Measurements from ENCODE around the gene FARS2. TPM values are rescaled to one million over a fixed set of nuclear protein-coding genes. Genes with fewer than 3 reads are reported as not detected.

Gene FARS2
- total RNA-seq, 4 donors from 2014 or later = 10.6 to 24.9 (median 15.2) TPM

DNA sequence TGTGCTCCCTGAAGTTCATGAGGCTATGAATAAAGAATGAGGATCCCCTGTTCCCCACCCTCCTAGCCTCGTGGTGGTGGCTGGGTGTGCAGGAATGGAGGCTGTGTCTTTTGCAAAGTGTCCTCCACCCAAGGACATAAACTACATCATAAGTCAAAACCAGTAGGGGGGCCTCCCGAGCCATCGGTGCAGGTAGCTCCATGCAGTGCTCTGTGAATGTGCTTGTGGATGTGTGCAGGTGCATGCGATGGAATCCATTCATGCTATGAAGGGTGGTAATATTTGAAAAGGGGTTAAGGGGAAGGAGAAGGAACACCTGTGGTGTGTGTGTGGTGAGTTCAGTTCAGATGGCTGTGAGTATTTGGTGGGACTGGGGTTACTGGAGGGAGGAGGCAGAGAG lies 548.1 kb downstream of the FARS2 start:
- no peaks in the 10 kb centered on the region for H3K27me3 ChIP-seq
- H3K27ac ChIP-seq (replicated peaks in 1 of 4) = no peak overlapping the region
- intact Hi-C loops (cut with DNase I) = no loop called here
- no peaks in the 10 kb centered on the region for H3K4me1 ChIP-seq
- no peak for DNase-seq (ENCODE audit: extremely low spot score)
- TF ChIP-seq POLR2A (IDR thresholded peaks at IDR 0.05; ENCODE audit: low read depth) (no peak), EP300 (IDR thresholded peaks at IDR 0.05) (no peak), POLR2AphosphoS5 (IDR thresholded peaks at IDR 0.05) (no peak)
- TF ChIP-seq, protein P1, sequence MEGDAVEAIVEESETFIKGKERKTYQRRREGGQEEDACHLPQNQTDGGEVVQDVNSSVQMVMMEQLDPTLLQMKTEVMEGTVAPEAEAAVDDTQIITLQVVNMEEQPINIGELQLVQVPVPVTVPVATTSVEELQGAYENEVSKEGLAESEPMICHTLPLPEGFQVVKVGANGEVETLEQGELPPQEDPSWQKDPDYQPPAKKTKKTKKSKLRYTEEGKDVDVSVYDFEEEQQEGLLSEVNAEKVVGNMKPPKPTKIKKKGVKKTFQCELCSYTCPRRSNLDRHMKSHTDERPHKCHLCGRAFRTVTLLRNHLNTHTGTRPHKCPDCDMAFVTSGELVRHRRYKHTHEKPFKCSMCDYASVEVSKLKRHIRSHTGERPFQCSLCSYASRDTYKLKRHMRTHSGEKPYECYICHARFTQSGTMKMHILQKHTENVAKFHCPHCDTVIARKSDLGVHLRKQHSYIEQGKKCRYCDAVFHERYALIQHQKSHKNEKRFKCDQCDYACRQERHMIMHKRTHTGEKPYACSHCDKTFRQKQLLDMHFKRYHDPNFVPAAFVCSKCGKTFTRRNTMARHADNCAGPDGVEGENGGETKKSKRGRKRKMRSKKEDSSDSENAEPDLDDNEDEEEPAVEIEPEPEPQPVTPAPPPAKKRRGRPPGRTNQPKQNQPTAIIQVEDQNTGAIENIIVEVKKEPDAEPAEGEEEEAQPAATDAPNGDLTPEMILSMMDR (IDR thresholded peaks at IDR 0.05) = no peak
- no peaks in the 10 kb centered on the region for H3K36me3 ChIP-seq
- 89% methylated on average over 4 of the region's 4 CpGs for WGBS
- H3K9me3 ChIP-seq = peaks cover 0 to 17% (median 5%) of the 10 kb centered on the region in 4 donors
- H3K4me3 ChIP-seq = no peak overlapping the region

DNA sequence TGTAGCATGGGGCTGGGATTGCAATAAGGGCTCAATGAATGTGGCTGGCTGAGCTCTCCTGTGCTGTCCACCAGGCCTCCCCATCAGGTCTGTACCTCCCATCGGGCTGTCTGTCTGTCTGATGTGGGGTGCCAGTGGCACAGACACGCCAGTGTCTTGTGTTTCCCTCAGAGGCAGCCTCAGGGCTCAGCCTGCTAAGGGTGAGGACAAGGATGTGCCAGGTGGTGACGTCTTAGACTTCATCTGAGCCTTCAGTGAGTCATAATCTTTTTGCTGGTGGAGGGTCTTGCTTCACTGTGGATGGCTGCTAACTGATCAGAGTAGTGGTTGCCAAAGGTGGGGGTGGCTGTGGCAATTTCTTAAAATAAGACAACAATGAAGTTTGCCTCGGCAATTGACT lies 550.7 kb downstream of the FARS2 start:
- Histone ChIP-seq H3K4me3 (no peak overlapping the region), H3K9me3 (peaks cover 0 to 5% (median 0%) of the 10 kb centered on the region in 4 donors), H3K27ac (replicated peaks in 1 of 4) (no peak overlapping the region), H3K4me1 (no peaks in the 10 kb centered on the region), H3K36me3 (no peaks in the 10 kb centered on the region), H3K27me3 (no peaks in the 10 kb centered on the region)
- TF ChIP-seq, protein P1 (IDR thresholded peaks at IDR 0.05) = no peak
- TF ChIP-seq POLR2AphosphoS5 (IDR thresholded peaks at IDR 0.05) (no peak), EP300 (IDR thresholded peaks at IDR 0.05) (no peak), POLR2A (IDR thresholded peaks at IDR 0.05; ENCODE audit: low read depth) (no peak)
- 90% methylated on average over 2 of the region's 4 CpGs for WGBS
- intact Hi-C loops (cut with DNase I) = no loop called here
- no peak for DNase-seq (ENCODE audit: extremely low spot score)

DNA sequence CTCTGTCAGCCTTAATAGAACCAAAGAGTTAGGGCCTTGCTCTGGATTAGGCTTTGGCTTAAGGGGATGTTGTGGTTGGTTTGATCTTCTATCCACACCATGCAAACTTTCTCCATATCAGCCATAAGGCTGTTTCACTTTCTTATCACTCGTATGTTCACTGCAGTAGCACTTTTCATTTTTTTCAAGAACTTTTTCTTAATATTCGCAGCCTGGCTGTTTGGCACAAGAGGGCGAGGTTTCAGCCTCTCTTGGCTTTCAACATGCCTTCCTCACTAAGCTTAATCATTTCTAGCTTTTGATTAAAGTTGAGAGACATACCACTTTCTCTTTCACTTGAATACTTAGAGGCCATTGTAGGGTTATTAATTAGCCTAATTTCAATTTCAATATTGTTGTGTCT lies 552.3 kb downstream of the FARS2 start:
- intact Hi-C loops (cut with DNase I) = no loop called here
- H3K27me3 ChIP-seq = no peaks in the 10 kb centered on the region
- H3K36me3 ChIP-seq = no peaks in the 10 kb centered on the region
- TF ChIP-seq POLR2AphosphoS5 (IDR thresholded peaks at IDR 0.05) = no peak
- TF ChIP-seq EP300 (IDR thresholded peaks at IDR 0.05) = no peak
- no peak for TF ChIP-seq POLR2A (IDR thresholded peaks at IDR 0.05; ENCODE audit: low read depth)
- TF ChIP-seq, protein P1 (IDR thresholded peaks at IDR 0.05) = no peak
- H3K4me1 ChIP-seq = no peaks in the 10 kb centered on the region
- peaks cover 0 to 5% (median 0%) of the 10 kb centered on the region in 4 donors for H3K9me3 ChIP-seq
- WGBS = 83% methylated on average over 3 of the region's 3 CpGs
- no peak overlapping the region for H3K27ac ChIP-seq (replicated peaks in 1 of 4)
- DNase-seq (ENCODE audit: extremely low spot score) = no peak
- no peak overlapping the region for H3K4me3 ChIP-seq

DNA sequence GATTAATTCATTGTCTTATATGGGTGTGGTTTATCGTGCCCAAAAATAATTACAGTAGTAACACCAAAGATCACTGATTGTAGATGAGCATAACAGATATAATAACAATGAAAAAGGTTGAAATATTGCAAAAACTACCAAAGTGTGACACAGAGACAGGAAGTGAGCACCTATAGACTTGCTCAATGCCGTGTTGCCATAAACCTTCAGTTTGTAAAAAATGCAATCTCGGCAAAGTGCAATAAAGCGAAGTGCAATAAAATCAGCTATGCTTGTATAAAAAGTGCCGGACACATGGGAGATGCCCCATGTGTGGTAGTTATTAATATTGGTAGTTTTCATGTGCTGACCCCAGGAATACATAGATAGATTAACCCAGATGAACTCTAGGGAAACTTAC lies 552.8 kb downstream of the FARS2 start:
- H3K9me3 ChIP-seq = peaks cover 0 to 5% (median 0%) of the 10 kb centered on the region in 4 donors
- H3K4me3 ChIP-seq = no peak overlapping the region
- H3K27me3 ChIP-seq = no peaks in the 10 kb centered on the region
- DNase-seq (ENCODE audit: extremely low spot score) = no peak
- WGBS = 93% methylated on average over 5 of the region's 5 CpGs
- no peaks in the 10 kb centered on the region for H3K36me3 ChIP-seq
- TF ChIP-seq, protein P1 (IDR thresholded peaks at IDR 0.05) = no peak
- no peak for TF ChIP-seq EP300 (IDR thresholded peaks at IDR 0.05)
- TF ChIP-seq POLR2A (IDR thresholded peaks at IDR 0.05; ENCODE audit: low read depth) = no peak
- no peak for TF ChIP-seq POLR2AphosphoS5 (IDR thresholded peaks at IDR 0.05)
- no peaks in the 10 kb centered on the region for H3K4me1 ChIP-seq
- intact Hi-C loops (cut with DNase I) = no loop called here
- H3K27ac ChIP-seq (replicated peaks in 1 of 4) = no peak overlapping the region

DNA sequence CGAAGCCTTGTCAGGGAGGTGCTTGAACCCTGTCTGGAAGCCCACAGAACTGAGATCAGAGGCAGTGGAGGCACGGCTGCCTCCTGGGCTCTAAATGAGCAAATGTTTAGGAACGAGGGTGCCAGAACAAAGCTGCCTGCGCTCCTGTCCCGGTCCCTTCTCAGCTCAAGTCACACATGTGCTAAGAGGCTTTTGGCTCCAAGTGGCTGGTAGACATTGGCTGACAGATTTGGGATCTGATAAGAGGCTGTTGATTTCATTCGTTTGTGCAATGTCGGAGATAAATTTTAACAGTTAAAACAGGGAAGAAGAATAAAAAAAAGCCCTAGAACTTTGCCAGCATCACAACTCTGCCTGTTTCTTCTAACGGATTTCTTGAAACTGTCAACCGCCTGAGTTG lies 553.6 kb downstream of the FARS2 start:
- H3K9me3 ChIP-seq = peaks cover 0 to 5% (median 0%) of the 10 kb centered on the region in 4 donors
- intact Hi-C loops (cut with DNase I) = no loop called here
- no peaks in the 10 kb centered on the region for H3K27me3 ChIP-seq
- WGBS = 86% methylated on average over 9 of the region's 9 CpGs
- no peak for DNase-seq (ENCODE audit: extremely low spot score)
- no peaks in the 10 kb centered on the region for H3K36me3 ChIP-seq
- TF ChIP-seq EP300 (IDR thresholded peaks at IDR 0.05) = no peak
- TF ChIP-seq POLR2A (IDR thresholded peaks at IDR 0.05; ENCODE audit: low read depth) = no peak
- TF ChIP-seq, protein P1 (IDR thresholded peaks at IDR 0.05) = no peak
- TF ChIP-seq POLR2AphosphoS5 (IDR thresholded peaks at IDR 0.05) = no peak
- H3K4me3 ChIP-seq = no peak overlapping the region
- no peak overlapping the region for H3K27ac ChIP-seq (replicated peaks in 1 of 4)
- no peaks in the 10 kb centered on the region for H3K4me1 ChIP-seq
